HepG2 (cell line): Measurements from ENCODE around the gene CPSF7. TPM values are rescaled to one million over a fixed set of nuclear protein-coding genes. Genes with fewer than 3 reads are reported as not detected.

Experiments used
- ATAC-seq: fragments of 200-7000 bp; cut with Tn5 transposase; 3 replicates; pipeline ENCODE4 v1.9.1; 2020; ENCODE audit warnings: mild to moderate bottlenecking, moderate library complexity
- BruUV-seq: library from RNA; stranded (reverse); fragments of 400-500 nt; replicated peaks from 2 replicates; lab custom pipeline; 2021; lab: Mats Ljungman, UMichigan
- CTCF ChIA-PET: fragments of 300-600 bp; formaldehyde crosslinking; extraction: SDS; loops from one replicate; lab custom pipeline; 2021; ENCODE audit warnings: low total read pairs, inconsistent platforms, low intra/inter-chr PET ratio; lab: Yijun Ruan, JAX
- POLR2A ChIA-PET: fragments of 350-600 bp; sonication (Branson Sonifier 250); formaldehyde crosslinking; loops from one replicate; lab custom pipeline; 2020; ENCODE audit warnings: antibody characterized with exemption, inconsistent platforms; lab: Yijun Ruan, JAX
- DNase-seq: peaks from one replicate; pipeline ENCODE4 v3.0.0-alpha.2; 2015; ENCODE audit warnings: low spot score
- FAIRE-seq: peaks from 3 replicates; lab custom pipeline; 2011; peaks lifted over from hg19 to GRCh38; lab: Jason Lieb, UNC
- H2AFZ ChIP-seq: one replicate; pipeline ENCODE4 v1.6.1; 2011; ENCODE audit warnings: low read length, inconsistent platforms
- H3K27ac ChIP-seq: fragments of 300-600 bp; 3 replicates; pipeline ENCODE4 v1.8.0; 2011; ENCODE audit warnings: mixed run types, mild to moderate bottlenecking, mixed read lengths, low read length, inconsistent platforms; ENCODE audit not compliant: insufficient read depth; ENCODE audit errors: extremely low read length
- H3K27me3 ChIP-seq, 2 experiments: fragments of 200-600 bp in 1 of 2; 2 replicates in 1 of 2; 3 replicates in 1 of 2; pipeline versions ENCODE4 v1.6.0 to v1.8.0; 2011; ENCODE audit warnings: low read length in 2 of 2, mild to moderate bottlenecking in 2 of 2, moderate library complexity in 2 of 2, inconsistent platforms in 1 of 2; ENCODE audit not compliant: insufficient read depth in 2 of 2, control insufficient read depth in 1 of 2
- H3K36me3 ChIP-seq, 2 experiments: fragments of 200-600 bp in 1 of 2; replicated peaks in 1 of 2; 2 replicates in 1 of 2; 3 replicates in 1 of 2; pipeline versions ENCODE4 v1.5.1 to v1.8.0; 2011; ENCODE audit warnings: low read length in 2 of 2, inconsistent platforms in 1 of 2; ENCODE audit not compliant: insufficient read depth in 2 of 2, control insufficient read depth in 1 of 2
- H3K4me1 ChIP-seq: 2 replicates; pipeline ENCODE4 v1.5.1; 2012; ENCODE audit warnings: low read length, inconsistent platforms; ENCODE audit not compliant: insufficient read depth
- H3K4me2 ChIP-seq: 2 replicates; pipeline ENCODE4 v1.6.0; 2011; ENCODE audit warnings: low read depth, low read length, inconsistent platforms
- H3K4me3 ChIP-seq, 3 experiments: fragments of 200-600 bp in 1 of 3; sonication (generic), shearing (Covaris generic) in 1 of 3; replicated peaks in 1 of 3; 2 replicates each; pipeline ENCODE4 v1.5.1; 2011 to 2016; ENCODE audit warnings: low read length in 3 of 3, inconsistent platforms in 2 of 3, low read depth in 2 of 3, mild to moderate bottlenecking in 2 of 3, control low read depth in 1 of 3, mixed read lengths in 1 of 3; ENCODE audit not compliant: insufficient read depth in 1 of 3
- H3K79me2 ChIP-seq: one replicate; pipeline ENCODE4 v1.6.1; 2011; ENCODE audit warnings: low read length, inconsistent platforms; ENCODE audit not compliant: insufficient read depth
- H3K9ac ChIP-seq: 2 replicates; pipeline ENCODE4 v1.6.0; 2011; ENCODE audit warnings: mild to moderate bottlenecking, low read depth, low read length, inconsistent platforms; ENCODE audit not compliant: insufficient read depth
- H3K9me3 ChIP-seq: 2 replicates; pipeline ENCODE4 v1.5.1; 2012; ENCODE audit warnings: mild to moderate bottlenecking, low read length
- H4K20me1 ChIP-seq: 2 replicates; pipeline ENCODE4 v1.6.0; 2011; ENCODE audit warnings: inconsistent platforms, mild to moderate bottlenecking, low read length, moderate library complexity; ENCODE audit not compliant: insufficient read depth
- CC2D1A ChIP-seq: sonication (generic); formaldehyde crosslinking; IDR thresholded peaks from 2 replicates; pipeline ENCODE4 v1.8.1; 2023; ENCODE audit warnings: mild to moderate bottlenecking, missing genetic modification reagents
- HMG20B ChIP-seq: conservative IDR thresholded peaks from 2 replicates; pipeline ENCODE4 v1.6.1; 2016; ENCODE audit warnings: missing genetic modification reagents, missing compliant biosample characterization
- RNF2 ChIP-seq: fragments of 450-650 bp; conservative IDR thresholded peaks from 2 replicates; pipeline ENCODE4 v1.6.1; 2016; ENCODE audit warnings: low read depth
- SMARCC2 ChIP-seq: fragments of 450-650 bp; IDR thresholded peaks from 2 replicates; pipeline ENCODE4 v1.6.1; 2017; ENCODE audit warnings: antibody characterized with exemption, mild to moderate bottlenecking
- YEATS2 ChIP-seq: sonication (generic); formaldehyde crosslinking; IDR thresholded peaks from 2 replicates; pipeline ENCODE4 v1.4.0; 2020; ENCODE audit warnings: missing genetic modification reagents, borderline replicate concordance
- ZFP82 ChIP-seq: sonication (generic); formaldehyde crosslinking; IDR thresholded peaks from 2 replicates; pipeline ENCODE4 v1.5.1; 2020; ENCODE audit warnings: mild to moderate bottlenecking, missing genetic modification reagents, borderline replicate concordance
- WGBS: methylation state at CpG from one replicate; pipeline ENCODE4 v1.1.6; 2017; ENCODE audit warnings: low lambda C conversion rate; 5-methylcytosine and 5-hydroxymethylcytosine counted together
- in situ Hi-C: cut with HindIII; loops from 2 replicates; pipeline ENCODE4 v1.10.0; 2017; ENCODE audit warnings: low pct_unique_long_range_greater_than_20kb; ENCODE audit not compliant: extremely low pct_ligation_motif_present
- intact Hi-C: fragments of 100-400 bp; cut with micrococcal nuclease; formaldehyde crosslinking; loops from one replicate; pipeline ENCODE4 v1.10.0; 2022; ENCODE audit not compliant: unreplicated experiment
- polyA plus RNA-seq, 8 experiments: library from polyadenylated mRNA; depleted of rRNA in 3 of 8; stranded (reverse) in 7 of 8; unstranded in 1 of 8; fragments of >200 nt; fragmentation: Illumina TruSeq in 4 of 8; extraction: Trizol in 4 of 8; gene quantifications; 2 replicates each; pipeline versions ENCODE4 v1.2.1 to v1.2.3, GENCODE V29; 2011 to 2016; ENCODE audit warnings: low read depth in 4 of 8, missing spikeins in 1 of 8, mixed read lengths in 1 of 8; ENCODE audit not compliant: insufficient read depth in 1 of 8
- total RNA-seq, 5 experiments: library from RNA; depleted of rRNA; stranded (reverse); fragments of >200 nt; fragmentation: Illumina TruSeq; extraction: Trizol; gene quantifications; 2 replicates each; pipeline ENCODE4 v1.2.3, GENCODE V29; 2016; ENCODE audit warnings: low read depth in 1 of 5
- TF ChIP-seq, protein P1 (sequence below), 2 experiments: IDR thresholded peaks; 2 replicates each; pipeline ENCODE4 v1.6.1; 2011 to 2012; ENCODE audit warnings: low read length in 2 of 2, borderline replicate concordance in 1 of 2, low read depth in 1 of 2, mild to moderate bottlenecking in 1 of 2, moderate library complexity in 1 of 2
- TF ChIP-seq, protein P2 (sequence below), 2 experiments: sonication (generic) in 1 of 2; formaldehyde crosslinking in 1 of 2; IDR thresholded peaks; 2 replicates each; pipeline versions ENCODE4 v1.4.0 to v1.6.1; 2018 to 2020; ENCODE audit warnings: missing genetic modification reagents in 2 of 2, borderline replicate concordance in 1 of 2, low read depth in 1 of 2, mild to moderate bottlenecking in 1 of 2, missing biosample characterization in 1 of 2
- TF ChIP-seq, protein P3 (sequence below): sonication (generic); formaldehyde crosslinking; IDR thresholded peaks from 2 replicates; pipeline ENCODE4 v1.8.0; 2022; ENCODE audit warnings: mild to moderate bottlenecking, missing genetic modification reagents
- TF ChIP-seq, protein P4 (sequence below): sonication (generic); formaldehyde crosslinking; IDR thresholded peaks from 2 replicates; pipeline ENCODE4 v1.4.0; 2020; ENCODE audit warnings: low read depth, mild to moderate bottlenecking, missing genetic modification reagents

The CPSF7 gene
- total and polyA plus RNA-seq, 2 of the 13 experiments (the other 11 are each of a cell fraction or from before 2014, with no cell fraction given): 34.1 to 36.8 TPM

DNA sequence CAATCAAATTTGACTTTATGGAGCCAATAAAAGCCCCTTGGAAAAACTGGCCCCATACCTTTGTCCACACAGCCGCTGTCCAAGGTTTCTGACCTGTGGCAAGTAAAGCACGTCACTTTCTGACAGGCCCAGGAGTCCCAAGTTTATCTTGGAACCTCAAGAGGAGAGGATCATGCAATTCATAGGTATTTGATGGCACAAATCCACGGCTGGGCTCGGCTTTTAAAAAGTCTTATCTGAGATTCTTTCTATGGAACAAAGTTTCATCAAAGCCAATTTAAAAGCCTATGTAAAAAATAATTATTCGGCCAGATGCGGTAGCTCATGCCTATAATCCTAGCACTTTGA is 54.0 kb downstream of the CPSF7 start (continued):
- TF ChIP-seq, protein P1, sequence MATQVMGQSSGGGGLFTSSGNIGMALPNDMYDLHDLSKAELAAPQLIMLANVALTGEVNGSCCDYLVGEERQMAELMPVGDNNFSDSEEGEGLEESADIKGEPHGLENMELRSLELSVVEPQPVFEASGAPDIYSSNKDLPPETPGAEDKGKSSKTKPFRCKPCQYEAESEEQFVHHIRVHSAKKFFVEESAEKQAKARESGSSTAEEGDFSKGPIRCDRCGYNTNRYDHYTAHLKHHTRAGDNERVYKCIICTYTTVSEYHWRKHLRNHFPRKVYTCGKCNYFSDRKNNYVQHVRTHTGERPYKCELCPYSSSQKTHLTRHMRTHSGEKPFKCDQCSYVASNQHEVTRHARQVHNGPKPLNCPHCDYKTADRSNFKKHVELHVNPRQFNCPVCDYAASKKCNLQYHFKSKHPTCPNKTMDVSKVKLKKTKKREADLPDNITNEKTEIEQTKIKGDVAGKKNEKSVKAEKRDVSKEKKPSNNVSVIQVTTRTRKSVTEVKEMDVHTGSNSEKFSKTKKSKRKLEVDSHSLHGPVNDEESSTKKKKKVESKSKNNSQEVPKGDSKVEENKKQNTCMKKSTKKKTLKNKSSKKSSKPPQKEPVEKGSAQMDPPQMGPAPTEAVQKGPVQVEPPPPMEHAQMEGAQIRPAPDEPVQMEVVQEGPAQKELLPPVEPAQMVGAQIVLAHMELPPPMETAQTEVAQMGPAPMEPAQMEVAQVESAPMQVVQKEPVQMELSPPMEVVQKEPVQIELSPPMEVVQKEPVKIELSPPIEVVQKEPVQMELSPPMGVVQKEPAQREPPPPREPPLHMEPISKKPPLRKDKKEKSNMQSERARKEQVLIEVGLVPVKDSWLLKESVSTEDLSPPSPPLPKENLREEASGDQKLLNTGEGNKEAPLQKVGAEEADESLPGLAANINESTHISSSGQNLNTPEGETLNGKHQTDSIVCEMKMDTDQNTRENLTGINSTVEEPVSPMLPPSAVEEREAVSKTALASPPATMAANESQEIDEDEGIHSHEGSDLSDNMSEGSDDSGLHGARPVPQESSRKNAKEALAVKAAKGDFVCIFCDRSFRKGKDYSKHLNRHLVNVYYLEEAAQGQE (IDR thresholded peaks at IDR 0.05; ENCODE audit: borderline replicate concordance in 1 of 2, low read depth in 1 of 2, low read length in 2 of 2): peak in 1 of 2 experiments; percentile 29; a peak in 1 of 4 replicates

DNA sequence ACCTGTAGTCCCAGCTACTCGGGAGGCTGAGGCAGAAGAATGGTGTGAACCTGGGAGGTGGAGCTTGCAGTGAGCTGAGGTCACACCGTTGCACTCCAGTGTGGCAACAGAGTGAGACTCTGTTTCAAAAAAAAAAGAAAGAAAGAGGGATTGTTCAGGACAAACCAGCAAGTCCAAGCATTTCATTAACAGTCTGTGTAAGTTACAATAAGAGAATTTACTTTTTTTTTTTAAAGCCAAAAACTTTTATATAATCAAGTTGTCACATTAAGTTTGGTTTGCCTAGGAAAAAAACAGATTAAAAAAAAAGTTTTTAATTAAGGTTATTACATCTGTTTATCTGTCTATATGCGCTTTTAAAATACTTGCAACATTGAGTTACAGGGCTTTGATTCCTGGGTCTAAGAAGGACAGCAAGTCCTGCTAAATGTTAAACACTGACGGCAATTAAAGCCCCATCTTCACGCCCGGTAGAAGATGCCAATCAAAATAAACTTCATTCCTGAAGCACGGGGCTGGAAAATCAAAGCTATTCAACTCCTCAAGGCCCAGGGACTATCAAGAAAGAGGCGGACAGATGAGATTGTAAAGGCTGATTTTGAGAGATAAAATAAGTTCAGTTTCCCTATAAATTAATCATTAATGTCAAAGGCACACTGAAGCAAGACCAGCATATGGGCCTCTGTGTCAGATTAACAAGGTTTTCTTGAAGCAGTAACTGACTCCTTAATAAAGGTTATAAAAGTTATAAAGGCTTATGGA is 56.9 kb downstream of the CPSF7 start:
- no TSS peak for BruUV-seq
- CTCF ChIA-PET: no interaction called here
- FAIRE-seq (no peak), DNase-seq (no peak), ATAC-seq (no peak)
- Histone ChIP-seq H2AFZ (no peak overlapping the region), H4K20me1 (no peaks in the 10 kb centered on the region), H3K27ac (no peak overlapping the region), H3K4me1 (peaks cover 24% of the 10 kb centered on the region), H3K4me2 (no peak overlapping the region), H3K4me3 (no peak overlapping the region), H3K27me3 (no peaks in the 10 kb centered on the region), H3K9ac (no peak overlapping the region), H3K36me3 (peaks cover 0 to 12% of the 10 kb centered on the region in 2 experiments; a peak in 3 of 5 replicates), H3K9me3 (peaks cover 3% of the 10 kb centered on the region; the same call in 1 of the 2 replicates), H3K79me2 (no peaks in the 10 kb centered on the region)
- in situ Hi-C loops: no loop called here
- intact Hi-C loops: no loop called here
- POLR2A ChIA-PET: interaction anchor here (1.4 kb wide), 1 partner anchor 11 kb away, joined by 8 read pairs; the partner anchor contains the start of genes CYB561A3 and TMEM138
- 96% methylated on average over 8 of the region's 8 CpGs for WGBS
- TF ChIP-seq SMARCC2: no peak
- TF ChIP-seq, protein P2, sequence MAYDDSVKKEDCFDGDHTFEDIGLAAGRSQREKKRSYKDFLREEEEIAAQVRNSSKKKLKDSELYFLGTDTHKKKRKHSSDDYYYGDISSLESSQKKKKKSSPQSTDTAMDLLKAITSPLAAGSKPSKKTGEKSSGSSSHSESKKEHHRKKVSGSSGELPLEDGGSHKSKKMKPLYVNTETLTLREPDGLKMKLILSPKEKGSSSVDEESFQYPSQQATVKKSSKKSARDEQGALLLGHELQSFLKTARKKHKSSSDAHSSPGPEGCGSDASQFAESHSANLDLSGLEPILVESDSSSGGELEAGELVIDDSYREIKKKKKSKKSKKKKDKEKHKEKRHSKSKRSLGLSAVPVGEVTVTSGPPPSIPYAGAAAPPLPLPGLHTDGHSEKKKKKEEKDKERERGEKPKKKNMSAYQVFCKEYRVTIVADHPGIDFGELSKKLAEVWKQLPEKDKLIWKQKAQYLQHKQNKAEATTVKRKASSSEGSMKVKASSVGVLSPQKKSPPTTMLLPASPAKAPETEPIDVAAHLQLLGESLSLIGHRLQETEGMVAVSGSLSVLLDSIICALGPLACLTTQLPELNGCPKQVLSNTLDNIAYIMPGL (CRISPR knock-in tag; IDR thresholded peaks at IDR 0.05; ENCODE audit: borderline replicate concordance in 1 of 2, low read depth in 1 of 2): no peak
- TF ChIP-seq, protein P3, sequence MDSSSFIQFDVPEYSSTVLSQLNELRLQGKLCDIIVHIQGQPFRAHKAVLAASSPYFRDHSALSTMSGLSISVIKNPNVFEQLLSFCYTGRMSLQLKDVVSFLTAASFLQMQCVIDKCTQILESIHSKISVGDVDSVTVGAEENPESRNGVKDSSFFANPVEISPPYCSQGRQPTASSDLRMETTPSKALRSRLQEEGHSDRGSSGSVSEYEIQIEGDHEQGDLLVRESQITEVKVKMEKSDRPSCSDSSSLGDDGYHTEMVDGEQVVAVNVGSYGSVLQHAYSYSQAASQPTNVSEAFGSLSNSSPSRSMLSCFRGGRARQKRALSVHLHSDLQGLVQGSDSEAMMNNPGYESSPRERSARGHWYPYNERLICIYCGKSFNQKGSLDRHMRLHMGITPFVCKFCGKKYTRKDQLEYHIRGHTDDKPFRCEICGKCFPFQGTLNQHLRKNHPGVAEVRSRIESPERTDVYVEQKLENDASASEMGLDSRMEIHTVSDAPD (CRISPR knock-in tag): no peak
- TF ChIP-seq RNF2: no peak
- no peak for TF ChIP-seq HMG20B
- TF ChIP-seq YEATS2 (CRISPR knock-in tag): no peak
- TF ChIP-seq, protein P4, sequence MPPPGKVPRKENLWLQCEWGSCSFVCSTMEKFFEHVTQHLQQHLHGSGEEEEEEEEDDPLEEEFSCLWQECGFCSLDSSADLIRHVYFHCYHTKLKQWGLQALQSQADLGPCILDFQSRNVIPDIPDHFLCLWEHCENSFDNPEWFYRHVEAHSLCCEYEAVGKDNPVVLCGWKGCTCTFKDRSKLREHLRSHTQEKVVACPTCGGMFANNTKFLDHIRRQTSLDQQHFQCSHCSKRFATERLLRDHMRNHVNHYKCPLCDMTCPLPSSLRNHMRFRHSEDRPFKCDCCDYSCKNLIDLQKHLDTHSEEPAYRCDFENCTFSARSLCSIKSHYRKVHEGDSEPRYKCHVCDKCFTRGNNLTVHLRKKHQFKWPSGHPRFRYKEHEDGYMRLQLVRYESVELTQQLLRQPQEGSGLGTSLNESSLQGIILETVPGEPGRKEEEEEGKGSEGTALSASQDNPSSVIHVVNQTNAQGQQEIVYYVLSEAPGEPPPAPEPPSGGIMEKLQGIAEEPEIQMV (CRISPR knock-in tag): no peak
- TF ChIP-seq ZFP82 (CRISPR knock-in tag): no peak
- no peak for TF ChIP-seq CC2D1A (CRISPR knock-in tag)
